Suprapubic skin (tissue), 3 donors: ENCODE measurements around the gene EPHB1.

Source experiments
- POLR2AphosphoS5 ChIP-seq, 3 donors: sonication (generic); formaldehyde crosslinking; IDR thresholded peaks; one replicate each; pipeline ENCODE4 v1.6.1; 2017; ENCODE audit warnings: antibody characterized with exemption in 3 of 3
- TF ChIP-seq, protein P1 (sequence below), 2 donors: fragments of 200-600 bp in 1 of 2; fragments of 450-650 bp in 1 of 2; sonication (generic) in 1 of 2; IDR thresholded peaks; one replicate each; pipeline ENCODE4 v1.5.1; 2016 to 2019; ENCODE audit warnings: antibody characterized with exemption in 2 of 2, mild to moderate bottlenecking in 1 of 2, moderate library complexity in 1 of 2

DNA sequence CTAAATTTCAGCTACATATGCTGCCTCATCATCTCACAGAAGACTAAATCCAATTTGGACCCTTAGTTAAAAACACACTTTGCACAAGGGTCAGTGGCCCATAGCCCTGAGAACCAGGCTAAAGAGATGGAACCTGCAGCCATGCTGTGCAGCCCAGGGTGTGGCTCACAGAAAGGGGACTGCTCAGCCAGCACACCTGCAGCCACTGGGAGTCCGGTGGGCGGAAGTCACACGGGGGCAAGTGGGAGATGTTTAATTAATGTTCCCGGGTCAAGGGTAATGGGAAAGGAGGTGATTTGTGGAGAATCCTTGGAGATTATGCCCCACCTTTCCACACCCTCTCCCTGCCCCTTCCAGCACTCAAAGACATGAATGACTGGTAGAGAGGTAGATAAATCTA lies 467.4 kb downstream of the EPHB1 start:
- TF ChIP-seq, protein P1, sequence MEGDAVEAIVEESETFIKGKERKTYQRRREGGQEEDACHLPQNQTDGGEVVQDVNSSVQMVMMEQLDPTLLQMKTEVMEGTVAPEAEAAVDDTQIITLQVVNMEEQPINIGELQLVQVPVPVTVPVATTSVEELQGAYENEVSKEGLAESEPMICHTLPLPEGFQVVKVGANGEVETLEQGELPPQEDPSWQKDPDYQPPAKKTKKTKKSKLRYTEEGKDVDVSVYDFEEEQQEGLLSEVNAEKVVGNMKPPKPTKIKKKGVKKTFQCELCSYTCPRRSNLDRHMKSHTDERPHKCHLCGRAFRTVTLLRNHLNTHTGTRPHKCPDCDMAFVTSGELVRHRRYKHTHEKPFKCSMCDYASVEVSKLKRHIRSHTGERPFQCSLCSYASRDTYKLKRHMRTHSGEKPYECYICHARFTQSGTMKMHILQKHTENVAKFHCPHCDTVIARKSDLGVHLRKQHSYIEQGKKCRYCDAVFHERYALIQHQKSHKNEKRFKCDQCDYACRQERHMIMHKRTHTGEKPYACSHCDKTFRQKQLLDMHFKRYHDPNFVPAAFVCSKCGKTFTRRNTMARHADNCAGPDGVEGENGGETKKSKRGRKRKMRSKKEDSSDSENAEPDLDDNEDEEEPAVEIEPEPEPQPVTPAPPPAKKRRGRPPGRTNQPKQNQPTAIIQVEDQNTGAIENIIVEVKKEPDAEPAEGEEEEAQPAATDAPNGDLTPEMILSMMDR (IDR thresholded peaks at IDR 0.05): no peak
- no peak for TF ChIP-seq POLR2AphosphoS5 (IDR thresholded peaks at IDR 0.05)
